Motor neuron (in vitro differentiated cells): Measurements from ENCODE around the gene KREMEN1. TPM values are rescaled to one million over a fixed set of nuclear protein-coding genes. Genes with fewer than 3 reads are reported as not detected.
"Not testable (repeated sequence)": the region's sequence is repeated elsewhere in the genome, so short reads cannot be mapped to it uniquely, and the experiment has no call there.

Experiments used
- ATAC-seq, 8 experiments: fragments of 200-7000 bp; cut with Tn5 transposase; replicated peaks in 6 of 8; 2 replicates each; pipeline ENCODE4 v1.8.0; 2021; ENCODE audit warnings: mild to moderate bottlenecking in 8 of 8, moderate library complexity in 8 of 8
- H3K27ac ChIP-seq, 2 donors: fragments of 250-450 bp; sonication (Bioruptor Pico); 2 replicates each; pipeline ENCODE4 v1.9.0; 2021; ENCODE audit warnings: antibody characterized with exemption in 2 of 2, mild to moderate bottlenecking in 2 of 2, moderate library complexity in 1 of 2
- H3K4me1 ChIP-seq, 2 donors: fragments of 250-450 bp; sonication (Bioruptor Pico); replicated peaks in 1 of 2; 2 replicates each; pipeline ENCODE4 v1.6.1; 2021; ENCODE audit warnings: antibody characterized with exemption in 2 of 2, mild to moderate bottlenecking in 2 of 2, moderate library complexity in 1 of 2
- H3K4me3 ChIP-seq, 5 donors: fragments of 250-450 bp; sonication (Bioruptor Pico); 2 replicates each; pipeline ENCODE4 v1.9.0; 2021; ENCODE audit warnings: antibody characterized with exemption in 5 of 5, mild to moderate bottlenecking in 5 of 5, moderate library complexity in 4 of 5
- WGBS, 10 experiments: fragments of 450-650 bp; shearing (Covaris generic); methylation state at CpG; one replicate each; pipeline ENCODE4 v1.0.0; 2022; 5-methylcytosine and 5-hydroxymethylcytosine counted together
- in situ Hi-C, 9 experiments: fragments of 400-800 bp; cut with MboI; loops; one replicate each; pipeline ENCODE4 v1.15.0; 2021; ENCODE audit warnings: low sequenced_read_pairs in 9 of 9, low pct_unique_long_range_greater_than_20kb in 2 of 9; ENCODE audit not compliant: unreplicated experiment in 9 of 9
- total RNA-seq, 8 experiments: library from RNA; unstranded; fragments of 300-600 nt; gene quantifications; 2 replicates each; pipeline versions ENCODE4 v1.2.3 to v1.2.4, GENCODE V29; 2022

Gene KREMEN1
- total RNA-seq, 8 experiments from 2014 or later, result 3.3 to 16.5 (median 6.4) TPM

GRCh38 chr22:29037340-29037932 is 35.4 kb upstream of the KREMEN1 start:
- H3K27ac ChIP-seq, result no peak overlapping the region
- ATAC-seq, result peak in 1 of 8 experiments; percentile 4
- in situ Hi-C loops, result loop anchor here in 8 of 9 experiments (10.0 to 25.0 kb wide), 3 partner anchors 175 to 425 kb away; no protein-coding TSS in a partner anchor
- 60 to 100% (median 82%) methylated on average over 1 to 4 of the region's 4 CpGs; no CpG with 5 or more reads in 2 of the 10 experiments for WGBS, 10 experiments
- H3K4me3 ChIP-seq, result no peak overlapping the region
- H3K4me1 ChIP-seq, result peaks cover 0 to 11% of the 10 kb centered on the region in 2 donors

GRCh38 chr22:29039148-29039547 is 33.7 kb upstream of the KREMEN1 start:
- WGBS, 10 experiments, result 61 to 100% (median 94%) methylated on average over 1 to 9 of the region's 9 CpGs; no CpG with 5 or more reads in 1 of the 10 experiments
- in situ Hi-C loops, result loop anchor here in 8 of 9 experiments (10.0 to 25.0 kb wide), 3 partner anchors 177 to 427 kb away; no protein-coding TSS in a partner anchor
- peaks cover 0 to 10% of the 10 kb centered on the region in 2 donors for H3K4me1 ChIP-seq
- ATAC-seq, result no peak
- no peak overlapping the region for H3K4me3 ChIP-seq
- H3K27ac ChIP-seq, result no peak overlapping the region

GRCh38 chr22:29039684-29040083 is 33.2 kb upstream of the KREMEN1 start:
- WGBS, 10 experiments, result 83 to 100% (median 100%) methylated on average over 1 to 2 of the region's 4 CpGs; no CpG with 5 or more reads in 4 of the 10 experiments

GRCh38 chr22:29040385-29041275 is 32.2 kb upstream of the KREMEN1 start:
- in situ Hi-C loops, result loop anchor here in 8 of 9 experiments (10.0 to 25.0 kb wide), 3 partner anchors 178 to 428 kb away; no protein-coding TSS in a partner anchor
- no peak overlapping the region for H3K27ac ChIP-seq
- peaks cover 0 to 10% of the 10 kb centered on the region in 2 donors for H3K4me1 ChIP-seq
- 5 to 94% (median 34%) methylated on average over 1 to 8 of the region's 9 CpGs; no CpG with 5 or more reads in 2 of the 10 experiments for WGBS, 10 experiments
- no peak overlapping the region for H3K4me3 ChIP-seq
- peak; percentile 79 to 92 (median 86) for ATAC-seq

More at GRCh38 chr22:29039684-29040083, 33.2 kb upstream of the KREMEN1 start:
- H3K4me3 ChIP-seq, H3K27ac ChIP-seq: not testable (repeated sequence)
- ATAC-seq, result peak in 2 of 8 experiments; percentile 8 to 11
- peaks cover 0 to 10% of the 10 kb centered on the region in 2 donors for H3K4me1 ChIP-seq
- in situ Hi-C loops, result loop anchor here (10.0 to 25.0 kb wide), 3 partner anchors 177 to 427 kb away; no protein-coding TSS in a partner anchor

GRCh38 chr22:29041408-29041807 is 31.4 kb upstream of the KREMEN1 start:
- Histone ChIP-seq H3K4me1 (peaks cover 0 to 10% of the 10 kb centered on the region in 2 donors), H3K27ac (no peak overlapping the region), H3K4me3 (no peak overlapping the region)
- no peak for ATAC-seq
- in situ Hi-C loops, result loop anchor here in 8 of 9 experiments (10.0 to 25.0 kb wide), 3 partner anchors 179 to 429 kb away; no protein-coding TSS in a partner anchor
- WGBS, 10 experiments, result 21 to 90% (median 83%) methylated on average over 1 to 2 of the region's 2 CpGs; no CpG with 5 or more reads in 2 of the 10 experiments

GRCh38 chr22:29043906-29044575 is 28.8 kb upstream of the KREMEN1 start:
- peak in 2 of 8 experiments; percentile 9 to 30 for ATAC-seq
- Histone ChIP-seq H3K4me3 (no peak overlapping the region), H3K27ac (no peak overlapping the region), H3K4me1 (peaks cover 0 to 10% of the 10 kb centered on the region in 2 donors)
- in situ Hi-C loops, result loop anchor here in 8 of 9 experiments (10.0 to 25.0 kb wide), 3 partner anchors 182 to 432 kb away; no protein-coding TSS in a partner anchor
- WGBS, 10 experiments, result 50 to 100% (median 89%) methylated on average over 1 to 7 of the region's 7 CpGs

GRCh38 chr22:29044657-29045176 is 28.1 kb upstream of the KREMEN1 start:
- in situ Hi-C loops, result loop anchor here in 8 of 9 experiments (10.0 to 25.0 kb wide), 3 partner anchors 182 to 432 kb away; no protein-coding TSS in a partner anchor
- ATAC-seq, result peak in 2 of 8 experiments; percentile 8 to 12
- Histone ChIP-seq H3K4me3 (no peak overlapping the region), H3K27ac (no peak overlapping the region), H3K4me1 (peaks cover 0 to 10% of the 10 kb centered on the region in 2 donors)
- WGBS, 10 experiments, result 36 to 98% (median 89%) methylated on average over 3 to 7 of the region's 13 CpGs; no CpG with 5 or more reads in 3 of the 10 experiments

- in situ Hi-C loops, result loop anchor here in 8 of 9 experiments (10.0 to 25.0 kb wide), 3 partner anchors 187 to 437 kb away; no protein-coding TSS in a partner anchor
- Histone ChIP-seq H3K4me1 (no peaks in the 10 kb centered on the region), H3K4me3 (no peak overlapping the region), H3K27ac (no peak overlapping the region)
- ATAC-seq, result peak in 1 of 8 experiments; percentile 4
- 81 to 100% (median 87%) methylated on average over 1 to 6 of the region's 31 CpGs; no CpG with 5 or more reads in 3 of the 10 experiments for WGBS, 10 experiments
Observed at GRCh38 chr22:29048822-29049654, 23.8 kb upstream of the KREMEN1 start.

GRCh38 chr22:29049655-29050263 is 23.1 kb upstream of the KREMEN1 start:
- WGBS, 10 experiments, result 60 to 100% (median 100%) methylated on average over 2 to 6 of the region's 38 CpGs; no CpG with 5 or more reads in 7 of the 10 experiments
- Histone ChIP-seq H3K4me3 (no peak overlapping the region), H3K27ac (no peak overlapping the region), H3K4me1 (no peaks in the 10 kb centered on the region)
- peak in 1 of 8 experiments; percentile 15 for ATAC-seq
- in situ Hi-C loops, result loop anchor here in 8 of 9 experiments (10.0 to 25.0 kb wide), 3 partner anchors 187 to 437 kb away; no protein-coding TSS in a partner anchor

GRCh38 chr22:29050457-29050856 is 22.4 kb upstream of the KREMEN1 start:
- Histone ChIP-seq H3K4me1 (no peaks in the 10 kb centered on the region), H3K27ac (no peak overlapping the region), H3K4me3 (no peak overlapping the region)
- no peak for ATAC-seq
- WGBS, 10 experiments, result 89 to 100% methylated on average over 1 to 10 of the region's 24 CpGs; no CpG with 5 or more reads in 8 of the 10 experiments
- in situ Hi-C loops, result no loop called here
